ENCODE data around the gene ARID1B. TPM values are rescaled to one million over a fixed set of nuclear protein-coding genes. Genes with fewer than 3 reads are reported as not detected.
A peak's percentile ranks its signal among the peaks of the same experiment; 100 is the strongest.

ARID1B gene
- total RNA-seq, 6 experiments from 2014 or later, result 23.2 to 35.3 (median 30.7) TPM

- ATAC-seq, result no peak
- WGBS (ENCODE audit: insufficient coverage, low coverage, low lambda C conversion rate, missing lambda C conversion rate), result 88% methylated on average over 4 of the region's 4 CpGs
- intact Hi-C loops (cut with DNase I), result no loop called here
Observed at GRCh38 chr6:157159348-157159747, 382.2 kb downstream of the ARID1B start.

GRCh38 chr6:157161912-157162311 lies 384.7 kb downstream of the ARID1B start:
- WGBS (ENCODE audit: insufficient coverage, low coverage, low lambda C conversion rate, missing lambda C conversion rate), result 100% methylated on average over 1 of the region's 4 CpGs
- DNase-seq, result no peak
- Histone ChIP-seq H3K4me3 (no peak overlapping the region), H3K4me1 (no peaks in the 10 kb centered on the region), H3K9me3 (no peaks in the 10 kb centered on the region), H3K27me3 (no peaks in the 10 kb centered on the region), H3K27ac (no peak overlapping the region), H3K36me3 (peaks cover 0 to 2% (median 0%) of the 10 kb centered on the region in 4 donors)
- TF ChIP-seq POLR2A (IDR thresholded peaks at IDR 0.05) (no peak), CTCF (IDR thresholded peaks at IDR 0.05) (no peak)
- no peak for ATAC-seq
- intact Hi-C loops (cut with DNase I), result no loop called here

More at GRCh38 chr6:157159348-157159747, 382.2 kb downstream of the ARID1B start:
- no peaks in the 10 kb centered on the region for H3K9me3 ChIP-seq
- no peaks in the 10 kb centered on the region for H3K36me3 ChIP-seq
- H3K27me3 ChIP-seq, result no peaks in the 10 kb centered on the region
- no peak for TF ChIP-seq POLR2A (IDR thresholded peaks at IDR 0.05)
- no peak for TF ChIP-seq CTCF (IDR thresholded peaks at IDR 0.05)
- no peak overlapping the region for H3K27ac ChIP-seq
- no peak overlapping the region for H3K4me3 ChIP-seq
- no peak for DNase-seq
- no peaks in the 10 kb centered on the region for H3K4me1 ChIP-seq

- no peak overlapping the region for H3K4me3 ChIP-seq
- H3K36me3 ChIP-seq, result peaks cover 0 to 8% (median 0%) of the 10 kb centered on the region in 4 donors
- H3K9me3 ChIP-seq, result no peaks in the 10 kb centered on the region
- no peak for ATAC-seq
- TF ChIP-seq POLR2A (IDR thresholded peaks at IDR 0.05), result no peak
- no peak overlapping the region for H3K27ac ChIP-seq
- no peak for DNase-seq
- intact Hi-C loops (cut with DNase I), result no loop called here
- H3K27me3 ChIP-seq, result no peaks in the 10 kb centered on the region
- H3K4me1 ChIP-seq, result no peaks in the 10 kb centered on the region
- 95% methylated on average over 7 of the region's 17 CpGs for WGBS (ENCODE audit: insufficient coverage, low coverage, low lambda C conversion rate, missing lambda C conversion rate)
Observed at GRCh38 chr6:157162766-157163433, 385.7 kb downstream of the ARID1B start.

- intact Hi-C loops (cut with DNase I), result no loop called here
- peaks cover 0 to 14% (median 0%) of the 10 kb centered on the region in 4 donors for H3K36me3 ChIP-seq
- no peak overlapping the region for H3K27ac ChIP-seq
- no peak for TF ChIP-seq POLR2A (IDR thresholded peaks at IDR 0.05)
- TF ChIP-seq CTCF (IDR thresholded peaks at IDR 0.05), result no peak
- H3K9me3 ChIP-seq, result no peaks in the 10 kb centered on the region
- WGBS (ENCODE audit: insufficient coverage, low coverage, low lambda C conversion rate, missing lambda C conversion rate), result 100% methylated on average over 1 of the region's 4 CpGs
- H3K27me3 ChIP-seq, result no peaks in the 10 kb centered on the region
- DNase-seq (no peak), ATAC-seq (peak in 2 of 4 donors; percentile 14 to 33)
- H3K4me3 ChIP-seq, result no peak overlapping the region
- H3K4me1 ChIP-seq, result no peaks in the 10 kb centered on the region
Observed at GRCh38 chr6:157163434-157164159, 386.4 kb downstream of the ARID1B start.

- Histone ChIP-seq H3K27ac (no peak overlapping the region), H3K36me3 (peaks cover 0 to 14% (median 0%) of the 10 kb centered on the region in 4 donors), H3K27me3 (no peaks in the 10 kb centered on the region), H3K9me3 (no peaks in the 10 kb centered on the region), H3K4me1 (no peaks in the 10 kb centered on the region), H3K4me3 (no peak overlapping the region)
- DNase-seq, result no peak
- no CpG with 5 or more reads among the region's 1 CpG for WGBS (ENCODE audit: insufficient coverage, low coverage, low lambda C conversion rate, missing lambda C conversion rate)
- no peak for ATAC-seq
- no peak for TF ChIP-seq CTCF (IDR thresholded peaks at IDR 0.05)
- no peak for TF ChIP-seq POLR2A (IDR thresholded peaks at IDR 0.05)
- intact Hi-C loops (cut with DNase I), result no loop called here
Observed at GRCh38 chr6:157164972-157165371, 387.8 kb downstream of the ARID1B start.
